Stimulated activated CD8-positive, alpha-beta memory T cell treated with anti-CD3 and anti-CD28 coated beads, Interleukin-15, amount 100 ng/mL, for 1 hour (primary cell): ENCODE data around the gene FOXP1.

Experiments used
- DNase-seq: peaks from one replicate; pipeline ENCODE4 v3.0.0-alpha.2; 2020; ENCODE audit warnings: low read depth

FOXP1 gene

DNA sequence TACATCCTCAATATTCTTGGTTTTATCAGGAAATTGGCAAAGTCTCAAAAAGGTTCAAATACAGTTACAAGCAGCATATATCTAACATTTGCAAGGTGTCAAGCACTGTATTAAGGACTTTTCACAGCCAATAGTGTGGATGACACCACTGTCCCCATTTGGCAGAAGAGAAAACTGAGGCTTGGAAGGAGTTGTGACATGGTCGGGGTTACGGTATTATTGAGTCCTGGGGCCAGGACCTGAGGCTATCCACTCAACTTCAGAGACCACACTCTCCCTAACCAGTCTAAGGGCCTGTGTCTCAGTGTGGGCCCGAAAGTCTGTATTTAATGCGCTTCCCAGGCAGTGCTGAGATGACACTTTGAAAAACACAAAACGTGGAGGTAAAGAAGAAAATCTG, 99.1 kb downstream of the FOXP1 start:
- DNase-seq = no peak

DNA sequence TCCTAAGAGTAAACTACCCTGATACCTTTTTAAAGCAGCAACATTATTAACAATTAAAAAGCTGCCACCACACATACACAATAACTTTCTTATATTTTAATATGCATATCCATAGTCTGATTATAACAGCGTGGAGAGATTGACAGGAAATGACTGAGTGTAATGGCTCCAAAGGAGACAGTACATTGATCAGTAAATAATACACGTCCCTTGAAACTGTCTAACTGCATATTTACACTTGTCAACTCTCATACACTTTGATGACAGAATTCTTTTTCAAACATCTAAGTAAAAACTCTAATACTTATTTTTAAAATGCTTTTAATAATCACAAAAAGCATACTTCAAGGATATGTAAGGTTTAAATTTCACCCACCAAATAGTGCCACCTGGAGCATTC, 99.5 kb downstream of the FOXP1 start:
- DNase-seq = no peak

- no peak for DNase-seq
Measured at GRCh38 chr3:71482771-71483170, 100.8 kb downstream of the FOXP1 start.

DNA sequence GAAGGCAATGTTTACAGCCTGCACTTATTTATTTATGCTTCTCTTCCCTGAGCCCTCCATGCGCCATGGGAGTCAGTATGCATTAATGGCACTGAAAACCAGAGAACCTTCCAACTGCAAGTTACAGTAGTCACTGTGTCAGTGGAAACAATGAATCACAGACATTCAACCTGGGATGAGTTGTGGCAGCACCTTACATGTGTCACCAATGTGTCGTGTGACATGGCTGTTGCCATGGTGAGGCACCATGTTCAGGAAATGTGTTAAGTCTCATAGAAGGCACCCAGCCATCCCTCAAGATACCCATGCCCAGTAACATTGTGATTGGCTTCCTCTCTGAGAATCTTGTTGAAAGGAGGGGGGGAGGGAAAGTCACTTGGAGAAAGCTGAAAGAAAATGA, 105.0 kb downstream of the FOXP1 start:
- DNase-seq = no peak

DNA sequence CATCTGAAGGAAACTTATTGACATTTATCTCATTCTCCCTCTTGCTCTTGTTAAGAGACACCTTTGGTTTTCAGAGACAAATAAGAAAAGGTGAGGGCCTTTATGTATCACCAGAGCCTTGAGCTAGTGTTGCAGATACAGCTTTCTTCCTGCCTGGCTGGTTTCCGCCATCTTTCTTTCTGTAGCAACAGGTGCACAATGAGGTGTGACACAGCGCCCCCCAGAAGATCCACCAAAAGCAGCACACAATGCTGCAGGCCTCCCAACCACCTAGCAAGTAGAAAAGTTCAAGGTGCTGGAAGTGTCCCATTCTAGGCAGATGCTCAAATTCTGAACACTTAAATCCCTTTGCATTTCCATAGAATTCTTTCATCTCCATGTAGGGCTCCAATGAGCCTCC, 106.6 kb downstream of the FOXP1 start:
- DNase-seq = no peak

DNA sequence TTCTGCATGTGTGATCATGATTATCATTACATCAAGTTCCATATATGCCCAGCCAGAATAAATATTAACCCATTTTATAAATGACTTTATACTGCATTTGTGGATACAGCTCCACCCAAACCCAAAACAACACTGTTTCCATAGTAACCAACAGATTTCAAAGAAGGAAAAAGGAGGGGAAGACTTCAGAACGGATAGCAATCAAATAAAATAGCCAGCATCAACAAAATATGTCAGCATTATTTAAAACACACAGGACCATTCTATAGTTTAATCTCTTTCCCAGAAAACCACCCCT, 114.4 kb downstream of the FOXP1 start:
- DNase-seq = no peak

GRCh38 chr3:71468311-71469137, 115.0 kb downstream of the FOXP1 start:
- no peak for DNase-seq

GRCh38 chr3:71466483-71466882, 117.0 kb downstream of the FOXP1 start:
- DNase-seq = no peak

DNA sequence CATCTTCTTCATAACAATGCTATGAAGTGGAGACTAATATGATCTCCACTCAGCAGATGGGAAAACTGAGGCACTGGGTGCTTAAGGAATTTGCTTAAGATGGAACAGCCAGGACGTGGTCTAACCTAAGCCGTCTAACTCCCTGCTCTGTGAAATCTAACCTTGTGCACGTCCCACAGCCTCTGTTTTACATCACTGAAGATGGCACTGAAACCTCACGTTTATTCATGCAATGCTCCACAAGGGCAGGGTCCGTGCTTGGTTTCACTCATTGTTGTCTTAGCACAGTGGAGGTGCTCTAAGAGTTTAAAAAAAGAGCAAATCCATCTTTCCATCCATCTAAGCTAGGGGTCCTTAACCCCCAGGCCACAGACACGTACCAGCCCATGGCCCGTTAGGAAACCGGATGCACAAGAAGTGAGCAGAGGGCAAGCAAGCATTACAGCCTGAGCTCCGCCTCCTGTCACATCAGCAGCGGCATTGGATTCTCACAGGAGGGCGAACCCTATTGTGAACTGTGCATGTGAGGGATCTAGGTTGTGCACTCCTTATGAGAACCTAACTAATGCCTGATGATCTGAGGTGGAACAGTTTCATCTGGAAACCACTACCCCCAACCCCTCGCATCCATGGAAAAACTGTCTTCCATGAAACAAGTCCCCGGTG, 118.0 kb downstream of the FOXP1 start:
- no peak for DNase-seq

DNA sequence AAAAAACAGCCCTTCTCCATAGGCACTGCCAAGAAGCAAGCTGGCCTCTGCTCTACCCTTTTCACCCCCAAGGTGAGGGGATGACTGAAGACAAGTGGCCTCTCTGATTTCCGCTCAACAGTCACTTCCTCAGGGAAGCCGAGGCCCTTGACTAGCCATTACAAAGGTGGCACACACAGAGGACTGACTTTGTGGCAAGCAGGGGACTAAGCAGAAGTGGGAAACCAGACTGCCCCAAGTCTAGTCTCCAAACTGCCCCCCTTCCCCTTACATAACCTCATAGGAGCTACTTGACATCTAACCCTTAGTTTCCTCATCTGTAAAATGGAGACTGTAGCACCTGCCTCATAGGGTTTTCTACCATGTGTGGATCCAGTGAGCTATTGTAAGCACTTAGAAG, 118.9 kb downstream of the FOXP1 start:
- DNase-seq = no peak

DNA sequence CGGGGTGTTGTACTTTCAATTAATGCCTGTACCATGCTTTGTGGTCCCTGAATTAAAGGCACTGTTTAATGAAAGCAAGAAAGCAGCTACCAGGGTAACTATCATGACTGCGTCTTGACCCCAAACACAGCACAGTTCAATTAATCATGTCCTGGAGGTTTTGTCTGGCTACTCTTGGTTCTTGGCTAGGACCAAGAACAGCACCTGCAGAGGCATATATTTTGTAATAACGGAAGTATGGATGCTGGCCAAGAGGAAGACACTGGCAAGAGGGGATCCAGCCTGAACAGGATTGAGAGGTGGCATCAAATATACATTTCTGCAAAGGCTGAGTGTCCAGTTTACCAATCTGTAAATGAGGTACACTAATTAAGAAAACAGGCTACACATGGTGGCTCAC, 119.9 kb downstream of the FOXP1 start:
- DNase-seq = no peak

DNA sequence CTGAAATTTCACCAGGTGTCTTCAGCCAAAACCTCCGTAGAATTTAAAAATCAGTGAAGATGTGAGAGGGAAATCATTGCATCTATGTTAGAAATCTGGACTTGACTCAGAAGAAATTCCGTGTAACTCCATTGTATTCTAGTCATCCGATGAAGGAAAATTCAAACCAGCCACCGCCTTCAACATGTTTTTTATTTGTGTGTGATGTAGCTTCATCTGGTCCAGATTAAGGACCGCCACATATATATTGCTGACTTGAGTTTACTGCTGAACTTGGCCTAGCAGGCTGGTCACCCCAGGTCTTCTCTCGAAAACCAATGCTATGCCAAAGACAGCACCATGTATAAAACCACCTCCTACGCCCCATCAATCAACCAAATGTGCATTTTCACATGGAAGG, 120.9 kb downstream of the FOXP1 start:
- no peak for DNase-seq

GRCh38 chr3:71461749-71462483, 121.6 kb downstream of the FOXP1 start:
- no peak for DNase-seq

GRCh38 chr3:71461114-71461513, 122.4 kb downstream of the FOXP1 start:
- DNase-seq = no peak

DNA sequence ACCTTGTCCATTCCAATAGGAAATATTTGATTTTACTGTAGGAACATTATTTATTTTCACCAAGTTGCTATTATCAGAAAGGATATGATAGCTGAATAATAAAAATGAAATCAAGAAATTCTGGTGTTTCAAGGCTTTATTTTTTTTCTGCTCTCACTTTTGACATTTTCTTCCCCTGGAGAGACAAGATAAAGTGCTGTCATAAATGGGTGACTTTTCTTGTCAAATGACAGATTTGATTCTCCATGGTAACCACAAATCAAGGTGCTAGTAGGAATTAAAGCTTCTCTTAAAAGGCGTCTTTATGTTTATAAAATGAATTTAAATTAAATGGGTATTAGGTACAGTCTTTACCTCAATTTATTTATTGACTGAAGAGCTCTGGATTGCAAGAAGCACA, 124.6 kb downstream of the FOXP1 start:
- no peak for DNase-seq

DNA sequence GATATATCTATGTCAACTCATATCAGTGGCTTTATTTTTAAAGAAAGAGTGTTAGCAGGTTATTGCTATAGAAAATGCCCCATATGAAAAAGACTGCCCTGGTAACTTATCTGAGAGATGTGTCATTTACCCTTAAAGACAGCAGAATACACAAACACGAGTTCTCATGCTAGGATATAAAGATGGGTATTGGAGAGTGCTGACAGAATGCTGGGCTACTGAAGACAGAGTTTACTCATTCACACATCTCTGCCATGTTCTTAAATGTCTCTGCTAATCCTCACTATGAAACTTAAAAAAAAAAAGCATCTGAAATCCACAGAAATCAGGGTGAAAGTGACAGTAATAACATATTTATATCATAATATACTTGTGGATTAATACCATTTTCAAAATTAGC, 126.7 kb downstream of the FOXP1 start:
- no peak for DNase-seq

DNA sequence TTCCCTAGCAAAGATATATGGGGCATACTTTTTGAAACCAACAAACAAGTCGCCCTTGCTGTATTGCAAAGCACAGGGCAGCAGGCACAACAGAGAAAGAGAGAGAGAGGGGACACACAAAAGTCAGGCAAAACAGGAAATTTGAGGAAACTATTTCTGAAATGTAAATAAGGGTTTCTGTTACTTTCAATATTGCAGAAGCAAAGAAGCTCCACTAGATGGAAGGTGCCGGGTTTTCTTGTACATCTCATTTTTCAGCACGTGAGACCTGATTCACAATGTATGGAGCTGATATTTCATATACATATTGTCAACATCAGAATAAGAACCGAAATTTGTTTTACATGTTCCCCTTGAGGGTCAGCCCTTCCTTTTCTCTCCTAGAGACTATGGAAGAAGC, 127.4 kb downstream of the FOXP1 start:
- DNase-seq = no peak

DNA sequence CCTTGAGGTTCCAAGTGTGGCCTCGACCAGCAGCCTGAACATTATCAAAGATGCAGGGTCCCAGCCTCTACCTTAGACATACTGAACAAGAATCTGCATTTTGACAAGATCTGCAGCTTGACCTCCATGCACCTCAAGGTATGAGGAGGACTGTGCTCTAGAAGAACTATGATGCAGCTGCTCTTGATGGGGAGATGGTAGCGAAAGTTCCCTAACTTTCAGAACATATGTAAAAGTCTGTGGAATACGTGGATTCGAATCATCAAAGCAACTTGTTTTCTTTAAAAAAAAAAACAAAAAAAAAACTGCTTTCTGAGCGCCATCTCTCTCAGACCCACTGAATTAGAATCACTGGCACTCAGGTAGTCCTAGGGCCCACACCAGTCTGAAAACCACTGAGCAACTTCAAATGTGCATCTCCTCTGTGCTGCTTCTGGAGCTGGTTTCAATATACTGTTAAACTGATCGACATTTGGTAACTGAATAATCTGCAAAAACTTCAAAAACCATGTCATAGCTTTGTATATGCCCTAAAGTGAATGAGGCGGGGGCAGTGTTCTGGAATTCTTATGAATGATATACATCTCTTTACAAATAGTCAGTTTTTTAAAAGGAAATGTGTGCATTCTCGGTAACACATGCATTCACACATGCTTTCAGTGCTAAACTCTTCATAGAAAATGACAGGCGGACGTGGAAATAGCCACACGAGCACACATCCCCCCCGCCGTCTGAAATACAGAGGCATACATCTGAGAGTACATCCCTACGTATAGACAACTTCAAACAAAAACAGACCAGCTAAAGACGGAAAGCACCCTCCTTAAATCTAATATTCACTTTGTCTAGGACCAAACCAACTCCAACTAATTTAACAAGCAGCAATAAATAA, 128.8 kb downstream of the FOXP1 start:
- no peak for DNase-seq

DNA sequence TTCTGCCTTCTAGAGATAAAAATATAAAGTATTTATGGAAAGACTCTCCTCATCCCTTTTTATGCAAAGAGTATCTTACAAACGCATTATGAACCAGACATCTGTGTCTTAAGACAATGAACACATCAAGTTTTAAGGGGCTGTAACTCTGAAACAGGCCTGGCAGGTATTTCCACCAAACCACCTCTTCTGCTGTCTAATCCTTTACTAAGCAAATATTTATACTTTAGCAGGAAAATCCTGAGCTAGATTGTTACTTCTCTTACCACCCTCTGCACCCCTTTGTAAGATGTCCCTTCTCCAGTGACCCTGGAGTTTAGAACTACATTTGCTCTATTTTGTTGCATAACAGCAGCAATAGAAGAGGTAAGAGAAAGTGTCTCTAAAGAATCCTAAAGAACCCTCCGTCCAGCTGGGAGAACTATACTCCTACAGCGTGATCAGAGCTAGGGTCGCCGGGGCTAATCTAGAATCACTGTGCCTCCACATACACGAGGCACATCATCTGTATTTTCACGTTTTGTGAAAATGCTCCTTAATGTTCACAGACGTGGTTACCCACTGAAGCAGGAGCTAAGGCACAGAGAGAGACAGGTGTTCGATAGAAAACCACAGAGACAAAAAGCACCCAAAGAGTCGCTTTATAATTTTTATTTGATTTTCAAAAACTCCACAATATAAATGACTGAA, 129.6 kb downstream of the FOXP1 start:
- no peak for DNase-seq

- DNase-seq = no peak
Measured at GRCh38 chr3:71453319-71453718, 130.2 kb downstream of the FOXP1 start.

DNA sequence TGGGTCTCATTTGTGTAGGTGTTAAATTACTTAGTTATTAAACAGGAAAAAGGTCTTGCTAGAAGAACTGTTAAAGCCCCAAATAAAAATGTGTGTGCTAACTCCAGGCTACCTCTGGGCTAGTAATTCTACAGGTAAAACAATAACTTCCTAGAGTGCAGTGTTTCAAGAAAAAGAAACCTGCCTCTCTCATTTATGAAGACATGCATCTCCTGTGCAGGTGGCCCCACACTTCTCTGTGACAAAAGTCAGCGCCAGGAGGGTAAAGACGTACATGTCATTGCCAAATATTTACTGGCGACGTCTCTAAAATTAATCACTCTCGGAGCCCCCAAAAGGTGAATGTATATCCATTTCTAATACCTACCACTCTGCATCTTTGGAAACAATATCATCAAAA, 131.7 kb downstream of the FOXP1 start:
- DNase-seq = no peak

- no peak for DNase-seq
Measured at GRCh38 chr3:71451060-71451459, 132.5 kb downstream of the FOXP1 start.
